Liver (tissue), 9 donors: ENCODE data around the gene DNAH7. TPM values are rescaled to one million over a fixed set of nuclear protein-coding genes. Genes with fewer than 3 reads are reported as not detected.

ENCODE experiments used
- DNase-seq: peaks from one replicate; pipeline ENCODE4 v3.0.0-alpha.2; 2017; ENCODE audit warnings: low spot score
- H3K27ac ChIP-seq, 2 donors: one replicate each; pipeline ENCODE4 v1.7.0; 2013; ENCODE audit warnings: inconsistent platforms in 2 of 2, low read length in 2 of 2, control low read depth in 1 of 2, low read depth in 1 of 2, mild to moderate bottlenecking in 1 of 2
- H3K27me3 ChIP-seq, 4 donors: one replicate each; pipeline versions ENCODE4 v1.6.1 to v1.7.0; 2013; ENCODE audit warnings: low read length in 3 of 4, inconsistent platforms in 1 of 4, mild to moderate bottlenecking in 1 of 4, moderate library complexity in 1 of 4; ENCODE audit not compliant: control insufficient read depth in 4 of 4, insufficient read depth in 4 of 4
- H3K36me3 ChIP-seq, 4 donors: one replicate each; pipeline versions ENCODE4 v1.6.1 to v1.7.0; 2013; ENCODE audit warnings: low read length in 3 of 4, mild to moderate bottlenecking in 3 of 4, low read depth in 1 of 4, moderate library complexity in 1 of 4; ENCODE audit not compliant: control insufficient read depth in 4 of 4, insufficient read depth in 3 of 4
- H3K4me1 ChIP-seq, 4 donors: one replicate each; pipeline versions ENCODE4 v1.6.1 to v1.7.0; 2013; ENCODE audit warnings: low read length in 3 of 4, mild to moderate bottlenecking in 3 of 4, moderate library complexity in 1 of 4; ENCODE audit not compliant: control insufficient read depth in 4 of 4, insufficient read depth in 4 of 4
- H3K4me3 ChIP-seq, 3 donors: one replicate each; pipeline versions ENCODE4 v1.6.1 to v1.7.0; 2013; ENCODE audit warnings: low read length in 3 of 3, control low read depth in 1 of 3, low read depth in 1 of 3, mild to moderate bottlenecking in 1 of 3
- H3K9ac ChIP-seq, 2 donors: one replicate each; pipeline ENCODE4 v1.7.0; 2013; ENCODE audit warnings: low read length in 2 of 2, mild to moderate bottlenecking in 2 of 2, moderate library complexity in 2 of 2, control low read depth in 1 of 2, low read depth in 1 of 2
- H3K9me3 ChIP-seq, 4 donors: one replicate each; pipeline versions ENCODE4 v1.6.1 to v1.7.0; 2013; ENCODE audit warnings: low read length in 3 of 4; ENCODE audit not compliant: control insufficient read depth in 4 of 4
- FOXA1 ChIP-seq: IDR thresholded peaks from 2 replicates; pipeline ENCODE4 v1.6.1; 2016; ENCODE audit warnings: antibody characterized with exemption
- FOXA2 ChIP-seq: IDR thresholded peaks from 2 replicates; pipeline ENCODE4 v1.6.1; 2016; ENCODE audit warnings: antibody characterized with exemption
- GABPA ChIP-seq, 2 donors: IDR thresholded peaks in 1 of 2; conservative IDR thresholded peaks in 1 of 2; 2 replicates each; pipeline ENCODE4 v1.6.1; 2016; ENCODE audit warnings: antibody characterized with exemption in 2 of 2, mild to moderate bottlenecking in 1 of 2, moderate library complexity in 1 of 2
- HNF4A ChIP-seq, 2 donors: conservative IDR thresholded peaks; 2 replicates each; pipeline ENCODE4 v1.6.1; 2016; ENCODE audit warnings: antibody characterized with exemption in 2 of 2, mild to moderate bottlenecking in 2 of 2
- HNF4G ChIP-seq: IDR thresholded peaks from 2 replicates; pipeline ENCODE4 v1.6.1; 2016; ENCODE audit warnings: antibody characterized with exemption
- JUND ChIP-seq, 2 donors: IDR thresholded peaks; 2 replicates each; pipeline ENCODE4 v1.6.1; 2016; ENCODE audit warnings: antibody characterized with exemption in 2 of 2
- NR2F2 ChIP-seq: IDR thresholded peaks from 2 replicates; pipeline ENCODE4 v1.6.1; 2016; ENCODE audit warnings: antibody characterized with exemption
- RXRA ChIP-seq, 2 donors: IDR thresholded peaks; 2 replicates each; pipeline ENCODE4 v1.6.1; 2017 to 2018; ENCODE audit warnings: antibody characterized with exemption in 2 of 2, mild to moderate bottlenecking in 1 of 2
- SP1 ChIP-seq: IDR thresholded peaks from 2 replicates; pipeline ENCODE4 v1.6.1; 2018; ENCODE audit warnings: antibody characterized with exemption, mild to moderate bottlenecking
- TAF1 ChIP-seq: conservative IDR thresholded peaks from 2 replicates; pipeline ENCODE4 v1.6.1; 2016; ENCODE audit warnings: antibody characterized with exemption, mild to moderate bottlenecking
- YY1 ChIP-seq: IDR thresholded peaks from 2 replicates; pipeline ENCODE4 v1.6.1; 2016; ENCODE audit warnings: antibody characterized with exemption, mild to moderate bottlenecking
- WGBS: extraction: QIAGEN DNeasy Blood & Tissue Kit; methylation state at CpG from one replicate; pipeline ENCODE4 v1.1.7; 2013; 5-methylcytosine and 5-hydroxymethylcytosine counted together
- polyA plus RNA-seq, 2 donors: library from polyadenylated mRNA; stranded (reverse) in 1 of 2; unstranded in 1 of 2; fragments of 200-250 nt in 1 of 2; fragments of >200 nt in 1 of 2; fragmentation: Nextera tagmentation in 1 of 2; extraction: Ambion mirVana in 1 of 2; gene quantifications; one replicate each; pipeline versions ENCODE4 v1.2.1 to v1.2.3, GENCODE V29; 2013 to 2015
- total RNA-seq, 2 donors: library from RNA; depleted of rRNA; stranded (reverse); fragments of >200 nt; gene quantifications; one replicate each; pipeline ENCODE4 v1.2.3, GENCODE V29; 2014
- TF ChIP-seq, protein P1 (sequence below): IDR thresholded peaks from 2 replicates; pipeline ENCODE4 v1.6.1; 2016; ENCODE audit warnings: antibody characterized with exemption, mild to moderate bottlenecking
- TF ChIP-seq, protein P2 (sequence below): IDR thresholded peaks from 2 replicates; pipeline ENCODE4 v1.6.1; 2016; ENCODE audit warnings: antibody characterized with exemption
- TF ChIP-seq, protein P3 (sequence below): fragments of 150-350 bp; IDR thresholded peaks from 2 replicates; pipeline ENCODE4 v1.5.1; 2017; ENCODE audit warnings: improper control_type of control experiment, low read depth, low read length; ENCODE audit not compliant: missing input control
- donor health status: healthy.
- donor health status: healthy.
- donor health status: healthy.
- donor health status: healthy.
- donor health status: healthy.

The DNAH7 gene
- total and polyA plus RNA-seq, 4 donors = under 0.01 to 0.50 (median 0.07) TPM

DNA sequence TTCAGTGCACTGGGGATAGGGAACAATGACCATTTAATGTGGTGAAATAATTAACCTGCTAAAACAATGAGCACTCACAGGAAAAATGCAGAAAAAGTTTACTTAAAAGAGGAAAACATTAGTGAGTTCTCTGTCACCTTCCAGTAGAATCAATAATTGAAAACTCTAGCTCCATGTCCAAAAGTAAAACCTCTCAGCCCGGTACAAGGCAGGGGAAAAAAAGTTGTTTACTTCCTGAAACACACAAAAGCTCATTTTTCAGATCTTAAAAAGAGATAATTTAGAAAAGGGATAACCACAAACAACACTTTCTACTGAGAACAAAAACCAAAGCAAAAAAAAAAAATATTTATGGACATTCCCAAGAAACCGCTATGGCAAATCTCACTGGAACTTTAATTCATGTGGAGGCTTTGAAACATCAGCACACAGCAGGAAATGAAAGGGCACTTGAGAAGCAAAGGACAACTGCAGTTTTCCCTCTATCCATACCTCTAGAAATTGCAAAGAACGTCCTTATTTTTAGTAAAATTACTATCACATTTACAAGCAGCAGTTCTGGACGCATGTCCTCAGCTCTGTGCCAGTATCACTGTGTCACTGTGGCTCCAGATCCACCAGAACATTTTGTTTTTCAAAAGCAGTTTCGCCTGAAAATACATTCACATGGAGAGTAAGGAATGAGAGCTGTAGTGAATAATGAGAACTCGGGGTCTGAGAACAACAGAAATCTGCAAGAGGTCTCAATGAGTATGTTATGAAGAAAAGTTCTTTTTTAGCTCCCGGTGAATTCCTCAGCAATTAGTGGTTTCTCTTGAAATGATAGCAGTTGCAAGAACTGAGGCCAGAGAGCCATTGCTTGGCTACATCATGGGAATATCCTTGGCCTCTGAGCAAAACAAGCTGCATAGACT lies 44.7 kb upstream of the DNAH7 start:
- no peak overlapping the region for H3K4me3 ChIP-seq
- TF ChIP-seq FOXA1 (no peak), YY1 (no peak), RXRA (IDR thresholded peaks at IDR 0.05) (no peak), FOXA2 (no peak), HNF4A (conservative IDR thresholded peaks at IDR 0.05) (no peak), HNF4G (no peak), GABPA (IDR thresholded peaks at IDR 0.05 in 1 of 2, conservative IDR thresholded peaks at IDR 0.05 in 1 of 2) (no peak), JUND (IDR thresholded peaks at IDR 0.05) (no peak)
- TF ChIP-seq, protein P1, sequence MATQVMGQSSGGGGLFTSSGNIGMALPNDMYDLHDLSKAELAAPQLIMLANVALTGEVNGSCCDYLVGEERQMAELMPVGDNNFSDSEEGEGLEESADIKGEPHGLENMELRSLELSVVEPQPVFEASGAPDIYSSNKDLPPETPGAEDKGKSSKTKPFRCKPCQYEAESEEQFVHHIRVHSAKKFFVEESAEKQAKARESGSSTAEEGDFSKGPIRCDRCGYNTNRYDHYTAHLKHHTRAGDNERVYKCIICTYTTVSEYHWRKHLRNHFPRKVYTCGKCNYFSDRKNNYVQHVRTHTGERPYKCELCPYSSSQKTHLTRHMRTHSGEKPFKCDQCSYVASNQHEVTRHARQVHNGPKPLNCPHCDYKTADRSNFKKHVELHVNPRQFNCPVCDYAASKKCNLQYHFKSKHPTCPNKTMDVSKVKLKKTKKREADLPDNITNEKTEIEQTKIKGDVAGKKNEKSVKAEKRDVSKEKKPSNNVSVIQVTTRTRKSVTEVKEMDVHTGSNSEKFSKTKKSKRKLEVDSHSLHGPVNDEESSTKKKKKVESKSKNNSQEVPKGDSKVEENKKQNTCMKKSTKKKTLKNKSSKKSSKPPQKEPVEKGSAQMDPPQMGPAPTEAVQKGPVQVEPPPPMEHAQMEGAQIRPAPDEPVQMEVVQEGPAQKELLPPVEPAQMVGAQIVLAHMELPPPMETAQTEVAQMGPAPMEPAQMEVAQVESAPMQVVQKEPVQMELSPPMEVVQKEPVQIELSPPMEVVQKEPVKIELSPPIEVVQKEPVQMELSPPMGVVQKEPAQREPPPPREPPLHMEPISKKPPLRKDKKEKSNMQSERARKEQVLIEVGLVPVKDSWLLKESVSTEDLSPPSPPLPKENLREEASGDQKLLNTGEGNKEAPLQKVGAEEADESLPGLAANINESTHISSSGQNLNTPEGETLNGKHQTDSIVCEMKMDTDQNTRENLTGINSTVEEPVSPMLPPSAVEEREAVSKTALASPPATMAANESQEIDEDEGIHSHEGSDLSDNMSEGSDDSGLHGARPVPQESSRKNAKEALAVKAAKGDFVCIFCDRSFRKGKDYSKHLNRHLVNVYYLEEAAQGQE = no peak
- H3K4me1 ChIP-seq = no peaks in the 10 kb centered on the region
- WGBS = 52% methylated on average over 7 of the region's 7 CpGs
- H3K27ac ChIP-seq = no peak overlapping the region
- no peak for DNase-seq
- H3K9me3 ChIP-seq = no peaks in the 10 kb centered on the region
- no peaks in the 10 kb centered on the region for H3K36me3 ChIP-seq
- H3K27me3 ChIP-seq = no peaks in the 10 kb centered on the region
- no peak overlapping the region for H3K9ac ChIP-seq

DNA sequence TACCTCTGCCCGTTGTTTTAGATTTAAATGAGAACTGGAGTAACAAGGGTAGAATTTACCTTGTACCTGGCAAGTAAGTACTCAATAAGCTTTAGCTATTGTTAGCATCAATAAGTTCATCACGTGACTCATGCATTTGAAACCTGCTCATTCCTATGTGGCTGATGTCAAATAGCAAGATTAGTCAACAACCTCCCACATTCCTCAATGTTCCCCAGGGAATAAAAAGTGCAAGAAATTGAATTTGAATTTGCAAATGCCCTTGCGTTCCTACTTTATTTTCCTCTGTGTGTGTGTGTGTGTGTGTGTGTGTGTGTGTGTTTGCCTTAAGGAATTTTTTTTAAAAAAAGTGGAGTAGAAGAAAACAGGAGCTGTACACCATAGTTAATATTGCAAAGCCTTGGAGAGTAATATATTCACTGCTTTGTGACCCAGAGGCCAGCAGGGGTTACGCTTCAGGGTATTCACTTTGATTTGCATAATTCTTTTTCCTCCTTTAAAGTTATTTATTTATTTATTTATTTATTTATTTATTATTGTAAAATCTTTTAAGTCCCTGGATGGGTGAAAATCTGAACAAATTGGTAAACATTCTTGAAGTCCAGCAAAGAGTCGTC lies 43.9 kb upstream of the DNAH7 start:
- no peak overlapping the region for H3K4me3 ChIP-seq
- no peak for DNase-seq
- H3K27ac ChIP-seq = no peak overlapping the region
- H3K36me3 ChIP-seq = no peaks in the 10 kb centered on the region
- TF ChIP-seq, protein P2, sequence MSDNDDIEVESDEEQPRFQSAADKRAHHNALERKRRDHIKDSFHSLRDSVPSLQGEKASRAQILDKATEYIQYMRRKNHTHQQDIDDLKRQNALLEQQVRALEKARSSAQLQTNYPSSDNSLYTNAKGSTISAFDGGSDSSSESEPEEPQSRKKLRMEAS = no peak
- TF ChIP-seq NR2F2 = no peak
- TF ChIP-seq SP1 = no peak
- TF ChIP-seq, protein P3, sequence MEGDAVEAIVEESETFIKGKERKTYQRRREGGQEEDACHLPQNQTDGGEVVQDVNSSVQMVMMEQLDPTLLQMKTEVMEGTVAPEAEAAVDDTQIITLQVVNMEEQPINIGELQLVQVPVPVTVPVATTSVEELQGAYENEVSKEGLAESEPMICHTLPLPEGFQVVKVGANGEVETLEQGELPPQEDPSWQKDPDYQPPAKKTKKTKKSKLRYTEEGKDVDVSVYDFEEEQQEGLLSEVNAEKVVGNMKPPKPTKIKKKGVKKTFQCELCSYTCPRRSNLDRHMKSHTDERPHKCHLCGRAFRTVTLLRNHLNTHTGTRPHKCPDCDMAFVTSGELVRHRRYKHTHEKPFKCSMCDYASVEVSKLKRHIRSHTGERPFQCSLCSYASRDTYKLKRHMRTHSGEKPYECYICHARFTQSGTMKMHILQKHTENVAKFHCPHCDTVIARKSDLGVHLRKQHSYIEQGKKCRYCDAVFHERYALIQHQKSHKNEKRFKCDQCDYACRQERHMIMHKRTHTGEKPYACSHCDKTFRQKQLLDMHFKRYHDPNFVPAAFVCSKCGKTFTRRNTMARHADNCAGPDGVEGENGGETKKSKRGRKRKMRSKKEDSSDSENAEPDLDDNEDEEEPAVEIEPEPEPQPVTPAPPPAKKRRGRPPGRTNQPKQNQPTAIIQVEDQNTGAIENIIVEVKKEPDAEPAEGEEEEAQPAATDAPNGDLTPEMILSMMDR = no peak
- TF ChIP-seq FOXA1 = no peak
- no peak for TF ChIP-seq HNF4G
- TF ChIP-seq FOXA2 = no peak
- TF ChIP-seq TAF1 = no peak
- no peak for TF ChIP-seq RXRA (IDR thresholded peaks at IDR 0.05)
- TF ChIP-seq, protein P1 = no peak
- no peak for TF ChIP-seq HNF4A (conservative IDR thresholded peaks at IDR 0.05)
- no peaks in the 10 kb centered on the region for H3K27me3 ChIP-seq
- 68% methylated on average over 5 of the region's 5 CpGs for WGBS
- no peaks in the 10 kb centered on the region for H3K9me3 ChIP-seq
- H3K9ac ChIP-seq = no peak overlapping the region
- no peaks in the 10 kb centered on the region for H3K4me1 ChIP-seq
